Hematopoietic multipotent progenitor cell treated with erythropoietin and hydrocortisone succinate and interleukin-3 and kit ligand, for 17 days (in vitro differentiated cells): Measurements from ENCODE around the gene HMG20B.

Source experiments
- DNase-seq: peaks from one replicate; pipeline ENCODE4 v3.0.0-alpha.2; 2015; ENCODE audit warnings: low spot score

Gene HMG20B

DNA sequence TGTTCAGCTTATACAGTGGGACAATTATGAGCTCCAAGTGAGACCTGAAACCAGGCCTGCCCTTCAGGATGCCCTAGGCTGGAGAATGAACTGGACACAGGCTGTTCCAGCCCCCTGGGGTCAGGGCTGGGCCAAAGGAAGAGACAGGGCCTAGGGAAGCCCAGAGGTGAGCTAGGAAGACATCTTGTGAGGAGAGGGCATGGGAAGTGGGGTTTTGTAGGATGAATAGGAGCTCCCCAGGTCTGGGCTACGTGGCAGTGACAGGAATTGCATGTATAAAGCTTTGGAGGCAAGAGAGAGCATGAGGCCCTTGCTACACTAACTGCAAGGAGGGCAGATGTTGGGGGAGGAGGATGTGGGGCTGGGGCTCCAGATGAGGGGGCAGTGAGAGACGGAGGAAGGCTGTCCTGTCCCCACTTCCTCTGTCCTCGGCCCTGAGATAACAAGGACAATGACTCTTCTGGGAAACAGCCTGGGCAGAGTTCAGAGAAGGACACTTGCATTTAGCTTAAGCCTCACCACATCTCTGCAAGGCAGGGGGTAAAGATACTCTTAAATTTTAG is 35.4 kb downstream of the HMG20B start:
- DNase-seq: no peak

DNA sequence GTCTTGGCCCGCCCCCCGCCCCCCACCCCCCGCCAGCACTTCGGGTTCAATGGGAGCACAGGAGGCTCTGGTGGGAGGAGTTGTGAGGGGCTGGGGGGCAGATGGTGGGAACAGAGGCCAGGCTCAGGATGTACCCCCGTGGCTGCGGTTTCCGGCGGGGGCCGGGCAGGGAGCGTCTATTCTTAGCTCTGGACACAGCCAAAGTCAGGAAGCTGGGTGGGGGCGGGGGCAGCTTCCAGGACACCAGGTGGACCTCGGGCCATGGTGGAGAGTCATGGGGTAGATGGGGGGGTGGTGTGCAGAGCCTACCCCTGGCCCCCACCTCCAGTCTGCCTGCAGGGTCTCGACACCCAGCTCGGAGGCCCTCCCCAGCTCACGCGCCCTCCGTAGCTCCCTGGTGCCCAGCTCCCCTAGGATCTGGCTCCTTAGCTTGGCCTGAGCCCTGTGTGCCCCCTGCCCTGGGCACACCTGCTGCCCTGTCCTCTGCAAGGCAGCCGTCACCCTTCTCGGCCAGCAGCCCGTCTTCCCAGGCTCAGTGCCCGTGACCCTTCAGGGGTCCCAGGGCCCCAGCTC is 36.1 kb downstream of the HMG20B start:
- no peak for DNase-seq

DNA sequence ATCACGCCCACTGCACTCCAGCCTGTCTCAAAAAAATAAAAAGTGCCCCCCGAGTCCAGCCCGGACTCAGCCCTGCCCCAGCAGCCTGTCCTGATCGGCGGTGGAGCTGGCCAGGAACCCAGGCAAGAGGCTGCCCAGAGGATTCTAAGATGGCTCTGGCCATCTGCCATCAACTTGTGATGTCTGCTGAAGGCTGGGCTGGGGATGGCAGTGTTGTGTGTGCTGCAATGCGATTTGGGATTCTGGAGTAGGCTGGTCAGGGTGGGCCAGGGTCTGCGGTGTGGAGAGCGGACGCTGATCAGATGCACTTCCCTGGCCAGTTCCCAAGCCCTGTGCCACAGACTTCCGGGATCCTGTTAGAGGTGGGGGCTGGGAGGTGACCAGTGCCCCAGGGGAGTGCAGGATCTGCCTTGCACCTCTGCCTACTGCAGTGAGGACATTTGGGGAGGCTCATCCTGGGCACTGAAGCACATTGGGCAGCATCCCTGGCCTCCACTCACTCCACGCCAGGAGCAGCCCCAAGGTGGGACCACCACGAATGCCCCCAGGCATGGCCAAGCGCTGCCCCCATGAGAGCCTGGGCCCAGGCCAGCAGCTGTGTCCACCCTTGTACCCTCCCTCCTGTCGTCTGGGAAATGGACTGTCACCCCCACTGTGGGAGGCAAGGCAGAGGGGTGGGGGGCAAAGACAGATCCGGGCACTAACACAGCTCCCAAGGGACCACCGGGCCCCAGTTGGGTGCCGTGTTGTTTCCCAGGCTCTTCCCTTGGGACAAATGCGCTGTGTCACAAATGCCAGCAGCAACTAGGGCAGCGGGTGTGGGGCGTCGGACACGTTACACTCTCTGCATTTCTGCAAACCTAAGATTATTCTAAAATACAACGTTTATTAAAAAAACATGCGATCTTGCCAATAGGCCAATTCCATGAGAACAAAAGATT is 37.3 kb downstream of the HMG20B start:
- no peak for DNase-seq

DNA sequence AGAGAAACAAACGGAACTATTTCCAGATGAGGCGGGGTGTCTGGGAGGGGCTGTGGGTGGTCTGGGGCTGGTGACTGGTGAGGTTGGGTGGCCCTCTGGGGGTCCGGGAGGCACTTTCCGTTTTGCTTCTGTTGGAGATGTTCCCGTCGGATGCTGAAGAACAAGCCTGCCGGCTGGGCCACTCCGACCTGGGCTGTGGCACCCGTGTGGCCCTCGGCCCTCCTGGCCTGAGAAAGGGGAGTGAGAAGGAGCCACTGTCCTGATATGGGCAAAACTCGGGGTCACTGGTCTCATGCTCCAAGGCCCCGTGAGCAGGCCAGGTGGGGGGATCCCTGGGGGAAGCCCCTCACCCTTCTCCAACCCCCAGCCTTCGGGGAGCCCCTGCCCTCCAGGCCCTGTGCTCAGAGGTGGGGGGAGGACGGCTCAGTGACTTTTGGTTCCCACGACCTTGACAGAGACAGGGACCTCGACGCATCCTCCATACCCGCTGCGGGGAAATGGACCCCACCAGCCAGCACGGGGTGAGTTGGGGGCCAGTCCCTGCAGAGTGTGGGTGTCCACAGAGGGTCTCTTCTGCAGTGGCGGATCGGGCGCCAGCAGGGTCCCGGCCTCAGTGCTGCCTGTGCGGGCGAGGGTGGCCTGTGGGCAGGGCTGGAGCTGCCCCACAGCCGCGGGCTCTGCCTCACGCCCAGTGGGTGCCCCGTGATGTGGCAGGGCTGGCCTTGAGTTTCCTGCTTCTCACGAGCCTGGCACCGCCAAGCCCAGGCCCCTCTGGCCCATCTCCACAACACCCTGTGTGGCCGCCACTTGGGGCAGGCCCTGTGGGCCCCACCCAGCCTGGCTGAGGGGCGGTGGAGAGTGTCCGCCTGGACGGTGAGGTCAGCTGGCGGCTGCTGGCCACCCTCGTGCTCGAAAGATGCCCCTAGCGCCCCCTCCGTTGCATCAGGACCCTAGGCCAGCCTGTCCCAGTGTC is 38.3 kb downstream of the HMG20B start:
- no peak for DNase-seq

GRCh38 chr19:3611841-3612240 is 39.1 kb downstream of the HMG20B start:
- DNase-seq: no peak

DNA sequence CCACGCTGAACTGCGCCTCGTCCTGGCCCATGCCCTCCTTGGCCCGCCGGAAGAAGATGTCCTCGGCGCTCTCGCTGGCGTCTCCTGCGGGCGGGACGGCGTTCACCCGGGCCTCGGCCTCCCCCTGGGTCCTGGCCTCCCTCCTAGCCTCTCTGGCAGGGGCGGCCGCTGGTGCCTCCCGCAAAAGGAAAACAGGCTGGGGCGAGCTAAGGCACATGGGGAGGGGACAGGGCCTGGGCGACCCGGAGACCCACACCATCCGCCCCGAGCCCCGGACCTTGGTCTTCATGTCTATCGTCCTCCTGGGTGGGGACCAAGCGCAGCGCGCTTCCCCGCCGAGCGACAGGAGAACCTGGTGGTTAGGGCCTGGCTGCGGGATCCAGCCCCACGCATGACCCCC is 39.6 kb downstream of the HMG20B start:
- no peak for DNase-seq

DNA sequence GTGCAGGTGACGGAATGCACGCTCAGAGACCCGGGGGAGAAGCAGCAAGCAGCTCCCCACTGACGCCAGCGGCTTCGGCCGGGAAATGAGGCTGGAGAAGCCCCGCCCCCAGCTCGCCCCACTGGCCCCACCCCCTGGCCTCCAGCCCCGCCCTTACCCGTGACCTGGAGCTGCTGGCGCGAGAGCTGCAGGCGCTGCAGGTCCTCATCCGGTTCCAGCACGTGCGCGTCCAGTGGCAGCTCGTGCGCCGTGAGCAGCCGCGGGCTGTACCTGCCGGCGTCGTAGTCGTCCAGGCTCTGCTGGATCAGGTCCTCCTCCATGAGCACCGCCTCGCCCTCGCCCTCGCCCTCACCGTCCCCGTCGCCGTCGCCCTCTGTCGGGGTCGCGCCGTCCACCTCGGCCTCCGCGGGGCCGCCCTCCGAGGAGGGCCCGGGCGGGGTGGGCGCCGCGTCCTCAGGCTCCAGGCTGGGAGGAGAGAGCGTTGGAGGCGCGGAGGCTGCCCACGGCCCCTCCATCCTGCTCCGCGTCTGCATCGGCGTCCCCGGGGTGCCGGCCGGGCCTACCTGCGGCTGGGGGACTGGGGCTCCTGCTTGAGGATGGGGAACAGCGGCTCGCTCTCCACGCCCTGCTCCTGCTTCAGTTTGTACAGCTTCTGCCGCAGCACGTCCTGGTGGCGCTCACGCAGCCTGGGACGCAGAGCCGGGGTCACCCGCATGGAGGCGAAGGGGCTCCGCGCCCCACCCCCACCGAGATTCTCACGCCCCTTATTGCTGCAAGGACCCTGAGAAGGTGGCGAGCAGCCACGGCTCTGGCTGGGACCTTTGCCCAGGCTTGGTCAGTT is 40.4 kb downstream of the HMG20B start:
- no peak for DNase-seq

GRCh38 chr19:3613818-3614661 is 41.3 kb downstream of the HMG20B start:
- DNase-seq: no peak

GRCh38 chr19:3614858-3615505 is 42.2 kb downstream of the HMG20B start:
- no peak for DNase-seq

DNA sequence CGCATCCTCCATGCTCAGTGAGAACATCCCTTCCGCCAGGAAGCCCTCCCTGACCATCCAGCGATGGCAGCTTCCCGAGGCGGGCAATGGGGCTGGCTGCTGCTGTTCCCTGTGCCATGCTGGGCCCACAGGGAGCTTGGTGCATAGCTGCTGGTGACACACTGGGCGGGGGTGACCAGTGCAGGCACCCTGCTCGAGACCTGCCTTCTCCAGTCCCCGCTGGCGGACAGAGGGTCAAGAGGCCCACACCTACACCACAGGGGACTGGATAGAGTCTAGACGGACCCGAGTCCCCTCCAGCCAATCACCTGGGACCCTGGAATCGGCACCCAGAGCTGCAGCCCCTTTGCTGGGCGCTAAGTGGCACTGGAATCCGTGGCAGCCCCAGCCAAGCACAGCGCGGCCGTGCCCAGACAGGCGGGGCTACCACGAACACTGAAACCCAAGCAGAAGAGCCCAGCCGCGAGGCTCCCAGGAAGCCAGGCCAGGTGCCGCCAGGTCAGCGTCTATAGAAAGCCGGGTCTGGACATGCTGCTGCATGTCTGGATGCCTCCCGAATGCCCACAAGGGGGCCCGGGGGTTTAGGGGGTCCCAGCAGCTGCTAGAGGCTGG is 42.9 kb downstream of the HMG20B start:
- no peak for DNase-seq

GRCh38 chr19:3617463-3617862 is 44.7 kb downstream of the HMG20B start:
- DNase-seq: no peak

DNA sequence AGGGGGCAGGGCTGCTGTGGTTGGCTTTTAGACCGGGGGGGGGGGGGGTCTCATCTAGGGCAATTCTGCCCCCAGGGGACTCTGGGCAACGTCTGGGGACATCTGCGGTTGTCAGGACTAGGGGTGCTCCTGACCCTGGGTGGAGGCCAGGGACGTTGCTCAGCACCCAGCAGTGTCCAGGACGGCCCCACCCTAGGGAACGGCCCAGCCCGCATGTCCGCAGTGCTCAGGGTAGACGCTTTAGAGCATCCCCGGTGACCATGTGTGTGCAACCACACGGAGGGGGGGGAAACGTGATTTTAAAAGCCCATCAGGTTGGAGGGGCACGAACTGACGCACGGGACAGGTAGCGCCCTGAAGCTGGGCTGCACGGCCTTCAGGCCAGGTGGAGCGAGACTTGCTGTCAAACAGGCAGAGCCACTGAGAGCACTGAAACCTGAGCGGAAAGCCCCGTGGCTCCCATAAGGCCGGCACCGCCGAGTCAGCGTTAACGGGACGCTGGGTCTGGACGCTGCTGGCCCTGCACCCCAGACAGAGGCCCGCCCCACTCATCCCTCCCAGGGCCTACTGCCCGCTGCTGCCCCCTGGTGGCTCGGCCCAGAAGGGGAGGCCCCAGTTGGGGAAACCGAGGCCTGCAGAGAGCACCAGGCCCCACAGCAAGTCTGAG is 45.5 kb downstream of the HMG20B start:
- peak; percentile 60 for DNase-seq

- DNase-seq: no peak
These were observed 46.3 kb downstream of the HMG20B start for GRCh38 chr19:3618811-3619630.

DNA sequence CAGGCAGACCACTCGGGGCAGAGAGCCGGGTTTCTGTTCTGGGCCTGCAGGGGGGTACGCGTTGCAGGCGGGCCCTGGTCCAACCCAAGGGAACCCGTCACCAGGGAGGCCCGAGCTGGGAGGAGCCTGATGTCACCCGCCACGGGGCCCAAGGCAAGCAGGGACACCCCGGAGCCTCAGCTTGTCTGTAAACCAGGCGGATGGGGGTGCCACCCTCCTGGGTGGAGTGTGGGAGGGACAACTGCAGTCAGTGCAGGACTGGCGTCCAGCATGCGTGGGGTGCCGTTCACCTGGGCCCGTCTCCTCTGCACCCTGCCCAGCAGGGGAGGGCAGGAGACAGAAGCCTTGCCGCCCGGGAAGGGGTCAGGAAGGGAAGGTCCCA is 46.9 kb downstream of the HMG20B start:
- DNase-seq: no peak

DNA sequence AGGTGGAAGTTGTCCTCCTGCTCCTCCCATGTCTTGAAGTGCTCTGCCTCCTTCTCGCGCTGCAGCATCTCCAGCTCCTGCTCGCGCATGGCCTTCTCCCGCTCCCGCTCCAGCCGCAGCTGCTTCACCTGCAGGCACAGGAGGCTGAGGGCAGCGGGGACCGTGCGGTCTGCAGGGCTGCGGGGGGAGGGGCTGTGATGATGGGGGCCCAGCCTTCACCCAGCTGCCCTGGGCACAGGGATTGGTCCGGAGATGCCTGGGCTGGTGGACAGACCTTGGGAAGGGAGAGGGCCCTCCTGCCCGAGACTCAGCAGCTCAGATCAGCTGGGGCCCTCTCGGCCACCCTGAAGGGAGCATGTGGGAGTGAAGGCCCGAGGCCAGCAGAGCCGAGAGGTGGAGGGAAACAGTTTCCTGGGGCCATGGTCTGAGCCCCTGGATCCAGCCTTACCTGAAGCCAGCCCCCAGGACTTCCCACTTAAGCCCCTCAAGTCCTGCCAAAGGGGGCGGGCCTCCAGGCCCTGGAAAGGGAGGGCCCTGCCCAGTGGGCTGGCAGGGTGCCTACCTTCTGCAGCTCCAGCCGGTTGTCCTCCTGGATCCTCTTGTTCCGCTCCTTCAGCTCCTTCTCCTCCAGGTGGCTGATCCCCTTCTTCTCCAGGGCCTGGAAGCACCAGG is 47.5 kb downstream of the HMG20B start:
- no peak for DNase-seq

- DNase-seq: no peak
These were observed 48.2 kb downstream of the HMG20B start for GRCh38 chr19:3620817-3621547.

GRCh38 chr19:3621689-3622088 is 48.9 kb downstream of the HMG20B start:
- no peak for DNase-seq
